Sciatic nerve (tissue), 2 donors: ENCODE data around the gene DPYSL4. TPM values are rescaled to one million over a fixed set of nuclear protein-coding genes. Genes with fewer than 3 reads are reported as not detected.
"Not testable (repeated sequence)": the region's sequence is repeated elsewhere in the genome, so short reads cannot be mapped to it uniquely, and the experiment has no call there.

Experiments
- ATAC-seq: fragments of 200-7000 bp; cut with Tn5 transposase; one replicate; pipeline ENCODE4 v1.9.1; 2020; ENCODE audit warnings: mild to moderate bottlenecking, moderate library complexity
- DNase-seq: peaks from one replicate; pipeline ENCODE4 v3.0.0-alpha.2; 2020; ENCODE audit warnings: low spot score
- intact Hi-C: fragments of 100-400 bp; cut with DNase I; formaldehyde crosslinking; loops from one replicate; pipeline ENCODE4 v1.14.2; 2022
- total RNA-seq: library from RNA; stranded (reverse); fragmentation: NEBNext Ultra II Directional; extraction: Animal tissue kit (Norgen Biotek cat#: 25700); gene quantifications from one replicate; pipeline ENCODE4 v1.2.1, GENCODE V29; 2021
- donor health status: DM: no; HTN: no; CAD: no.
- donor health status: DM: no; HTN: no; CAD: no.

DPYSL4 gene
- total RNA-seq, 1 donor from 2014 or later = 0.31 TPM

- intact Hi-C loops = no loop called here
- DNase-seq (no peak), ATAC-seq (no peak)
These were observed 38.2 kb upstream of the DPYSL4 start for GRCh38 chr10:132148261-132149251.

- intact Hi-C loops = no loop called here
These were observed 37.5 kb upstream of the DPYSL4 start for GRCh38 chr10:132149271-132149670.

GRCh38 chr10:132149917-132150316 is 36.8 kb upstream of the DPYSL4 start:
- no peak for ATAC-seq
- no peak for DNase-seq
- intact Hi-C loops = no loop called here

More at GRCh38 chr10:132149271-132149670, 37.5 kb upstream of the DPYSL4 start:
- DNase-seq = no peak
- ATAC-seq = no peak

- intact Hi-C loops = no loop called here
- DNase-seq (no peak), ATAC-seq (no peak)
These were observed 36.0 kb upstream of the DPYSL4 start for GRCh38 chr10:132150777-132151176.

- DNase-seq = no peak
- ATAC-seq = no peak
These were observed 35.3 kb upstream of the DPYSL4 start for GRCh38 chr10:132151286-132151950.

GRCh38 chr10:132151951-132152505 is 34.7 kb upstream of the DPYSL4 start:
- intact Hi-C loops = no loop called here
- DNase-seq (no peak), ATAC-seq (no peak)

More at GRCh38 chr10:132151286-132151950, 35.3 kb upstream of the DPYSL4 start:
- intact Hi-C loops = no loop called here

- ATAC-seq (no peak), DNase-seq (no peak)
- intact Hi-C loops = no loop called here
These were observed 33.7 kb upstream of the DPYSL4 start for GRCh38 chr10:132152896-132153580.

- ATAC-seq (no peak), DNase-seq (no peak)
- intact Hi-C loops = no loop called here
These were observed 33.0 kb upstream of the DPYSL4 start for GRCh38 chr10:132153616-132154217.

GRCh38 chr10:132154440-132154839 is 32.3 kb upstream of the DPYSL4 start:
- no peak for ATAC-seq
- intact Hi-C loops = no loop called here
- DNase-seq = no peak

GRCh38 chr10:132154931-132155330 is 31.8 kb upstream of the DPYSL4 start:
- ATAC-seq = no peak
- no peak for DNase-seq
- intact Hi-C loops = no loop called here

GRCh38 chr10:132155723-132156381 is 30.9 kb upstream of the DPYSL4 start:
- ATAC-seq (no peak), DNase-seq (no peak)
- intact Hi-C loops = no loop called here

GRCh38 chr10:132156382-132156781 is 30.4 kb upstream of the DPYSL4 start:
- no peak for DNase-seq

GRCh38 chr10:132157101-132157500 is 29.6 kb upstream of the DPYSL4 start:
- ATAC-seq (no peak), DNase-seq (no peak)
- intact Hi-C loops = no loop called here

More at GRCh38 chr10:132156382-132156781, 30.4 kb upstream of the DPYSL4 start:
- intact Hi-C loops = no loop called here
- ATAC-seq = no peak

- ATAC-seq (no peak), DNase-seq (no peak)
- intact Hi-C loops = no loop called here
These were observed 28.5 kb upstream of the DPYSL4 start for GRCh38 chr10:132158122-132158741.

- ATAC-seq (no peak), DNase-seq (no peak)
- intact Hi-C loops = no loop called here
These were observed 27.9 kb upstream of the DPYSL4 start for GRCh38 chr10:132158823-132159222.

- intact Hi-C loops, DNase-seq, ATAC-seq: not testable (repeated sequence)
These were observed 27.2 kb upstream of the DPYSL4 start for GRCh38 chr10:132159302-132160230.

GRCh38 chr10:132160231-132160630 is 26.5 kb upstream of the DPYSL4 start:
- intact Hi-C loops, DNase-seq, ATAC-seq: not testable (repeated sequence)
